BJ (cell line): ENCODE results near the gene MED16. TPM values are rescaled to one million over a fixed set of nuclear protein-coding genes. Genes with fewer than 3 reads are reported as not detected.

Source experiments
- CTCF ChIA-PET: fragments of 350-600 bp; formaldehyde crosslinking; extraction: SDS; loops from one replicate; lab custom pipeline; 2021; ENCODE audit warnings: antibody characterized with exemption, inconsistent platforms; lab: Yijun Ruan, JAX
- POLR2A ChIA-PET: fragments of 300-600 bp; sonication (Branson Sonifier 250); formaldehyde crosslinking; extraction: SDS; loops from one replicate; lab custom pipeline; 2021; ENCODE audit warnings: antibody characterized with exemption; lab: Charles Lee
- DNase-seq: peaks from one replicate; pipeline ENCODE4 v3.0.0-alpha.2; 2011; ENCODE audit warnings: low read depth
- H3K27me3 ChIP-seq: 2 replicates; pipeline ENCODE4 v1.6.0; 2011; ENCODE audit warnings: low read length; ENCODE audit not compliant: control insufficient read depth, insufficient read depth
- H3K36me3 ChIP-seq: 2 replicates; pipeline ENCODE4 v1.5.1; 2011; ENCODE audit warnings: low read length; ENCODE audit not compliant: control insufficient read depth, insufficient read depth
- H3K4me3 ChIP-seq: 2 replicates; pipeline ENCODE4 v1.5.1; 2011; ENCODE audit warnings: low read depth, mild to moderate bottlenecking, control low read depth, low read length
- CTCF ChIP-seq: IDR thresholded peaks from 2 replicates; pipeline ENCODE4 v1.5.1; 2011; ENCODE audit warnings: low read depth, mild to moderate bottlenecking, control low read depth, inconsistent platforms, low read length, moderate library complexity; ENCODE audit not compliant: insufficient read depth
- polyA plus RNA-seq: library from polyadenylated mRNA; depleted of rRNA; stranded (reverse); fragments of >200 nt; gene quantifications from 2 replicates; pipeline ENCODE4 v1.2.3, GENCODE V29; 2011

Gene MED16
- polyA plus RNA-seq, 1 experiment, result 39.8 TPM

GRCh38 chr19:885536-886224 lies 7.3 kb downstream of the MED16 start:
- Histone ChIP-seq H3K27me3 (no peaks in the 10 kb centered on the region), H3K36me3 (peaks cover 54% of the 10 kb centered on the region), H3K4me3 (no peak overlapping the region)
- no peak for TF ChIP-seq CTCF
- no peak for DNase-seq
- ChIA-PET POLR2A (no interaction called here), CTCF (no interaction called here)

DNA sequence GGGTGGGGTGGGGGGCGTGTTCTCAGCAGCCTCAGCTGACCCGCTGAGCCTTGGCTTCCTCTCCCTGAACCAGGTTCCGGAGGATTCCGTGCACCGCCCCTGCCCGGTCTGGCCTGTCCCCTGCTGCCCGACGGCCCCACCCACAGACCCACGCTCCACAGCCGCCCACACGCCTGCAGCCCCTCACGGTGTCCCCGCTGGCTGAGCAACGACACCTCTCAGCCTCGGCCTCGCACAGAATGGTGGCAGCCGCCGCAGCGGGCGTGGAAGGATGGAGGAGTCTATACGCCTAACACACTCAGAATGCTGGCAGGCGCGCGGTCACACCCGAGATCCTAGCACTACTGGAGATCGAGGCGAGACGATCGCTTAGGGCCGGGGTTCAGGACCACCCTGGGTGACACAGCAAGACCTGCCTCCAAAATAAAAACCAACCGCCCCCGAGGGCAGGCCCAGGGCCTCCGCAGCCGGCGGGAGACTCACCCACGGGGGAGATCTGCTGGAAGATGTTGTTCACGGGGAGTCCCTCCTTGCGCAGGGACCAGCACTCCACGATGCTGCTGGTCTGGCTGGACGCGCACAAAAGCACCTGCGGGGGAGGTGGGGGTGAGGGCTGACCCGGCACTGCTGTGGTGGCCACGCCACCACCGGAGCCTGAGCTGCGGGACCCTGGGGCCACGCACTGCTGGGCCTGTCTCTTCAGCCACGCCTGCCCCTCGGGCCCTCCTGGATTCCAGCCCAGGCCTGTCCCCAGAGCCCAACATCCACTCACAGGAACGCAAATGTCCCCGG lies 8.4 kb downstream of the MED16 start:
- ChIA-PET CTCF (no interaction called here), POLR2A (no interaction called here)
- no peaks in the 10 kb centered on the region for H3K27me3 ChIP-seq
- TF ChIP-seq CTCF, result no peak
- DNase-seq, result no peak
- no peak overlapping the region for H3K4me3 ChIP-seq
- peaks cover 49% of the 10 kb centered on the region for H3K36me3 ChIP-seq

DNA sequence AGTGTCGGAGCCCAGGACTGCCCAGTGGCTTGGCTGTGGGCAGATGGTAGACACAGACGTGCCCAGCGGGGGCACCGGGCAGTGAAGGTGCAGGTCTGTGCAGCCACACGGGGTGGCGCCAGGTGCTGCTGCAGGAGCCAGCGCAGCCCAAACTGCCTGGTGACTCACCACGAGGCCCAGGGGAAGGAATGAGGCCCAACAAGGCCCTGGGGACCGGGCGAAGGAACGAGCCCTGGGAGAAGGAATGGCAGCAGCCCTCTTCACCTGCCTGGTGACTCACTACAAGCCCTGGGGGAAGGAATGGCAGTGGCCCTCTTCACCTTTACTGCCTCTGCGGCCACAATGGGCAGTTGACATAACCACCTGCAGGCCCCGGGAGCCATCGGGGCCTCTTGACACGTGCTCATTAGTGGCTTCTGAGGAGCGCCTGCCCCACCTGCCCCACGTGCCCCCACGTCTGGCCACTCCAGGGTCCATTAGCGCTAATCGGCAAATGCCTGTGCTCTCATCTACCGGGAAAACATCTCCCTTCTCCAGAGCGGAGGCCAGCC lies 9.3 kb downstream of the MED16 start:
- ChIA-PET POLR2A (no interaction called here), CTCF (no interaction called here)
- Histone ChIP-seq H3K27me3 (no peaks in the 10 kb centered on the region), H3K36me3 (peaks cover 44% of the 10 kb centered on the region), H3K4me3 (no peak overlapping the region)
- DNase-seq, result no peak
- TF ChIP-seq CTCF, result no peak

DNA sequence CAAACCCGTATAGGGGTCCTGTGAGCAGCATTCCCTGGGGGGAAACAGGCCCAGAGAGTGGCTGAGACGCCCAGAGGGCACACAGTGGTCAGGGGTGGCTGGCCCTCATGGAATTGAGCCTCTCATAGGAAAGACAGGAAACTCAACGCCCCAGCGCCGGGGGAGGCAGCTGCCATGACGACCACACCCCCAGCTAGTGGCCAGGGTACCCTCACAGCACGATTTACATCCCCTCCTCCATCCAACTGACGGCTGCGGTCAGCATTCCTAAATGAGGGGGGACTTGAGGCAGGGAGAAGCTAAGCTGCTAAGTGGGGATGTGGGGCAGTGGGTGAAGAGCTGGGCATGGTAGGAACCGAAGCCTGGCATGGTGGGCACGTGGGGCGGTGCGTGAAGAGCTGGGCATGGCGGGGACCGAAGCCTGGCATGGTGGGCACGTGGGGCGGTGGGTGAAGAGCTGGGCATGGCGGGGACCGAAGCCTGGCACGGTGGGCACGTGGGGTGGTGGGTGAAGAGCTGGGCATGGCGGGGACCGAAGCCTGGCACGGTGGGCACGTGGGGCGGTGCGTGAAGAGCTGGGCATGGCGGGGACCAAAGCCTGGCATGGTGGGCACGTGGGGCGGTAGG lies 10.0 kb downstream of the MED16 start:
- ChIA-PET CTCF (no interaction called here), POLR2A (no interaction called here)
- H3K4me3 ChIP-seq, result no peak overlapping the region
- H3K27me3 ChIP-seq, result no peaks in the 10 kb centered on the region
- peaks cover 43% of the 10 kb centered on the region for H3K36me3 ChIP-seq
- no peak for DNase-seq
- no peak for TF ChIP-seq CTCF
